HG02885 (cell line): ENCODE measurements around the gene LRTM1.

ENCODE experiments used
- ATAC-seq: cut with Tn5 transposase; IDR thresholded peaks from one replicate; pipeline ENCODE4 v1.9.1; 2021; ENCODE audit warnings: mild to moderate bottlenecking; ENCODE audit not compliant: unreplicated experiment, poor library complexity

The LRTM1 gene

DNA sequence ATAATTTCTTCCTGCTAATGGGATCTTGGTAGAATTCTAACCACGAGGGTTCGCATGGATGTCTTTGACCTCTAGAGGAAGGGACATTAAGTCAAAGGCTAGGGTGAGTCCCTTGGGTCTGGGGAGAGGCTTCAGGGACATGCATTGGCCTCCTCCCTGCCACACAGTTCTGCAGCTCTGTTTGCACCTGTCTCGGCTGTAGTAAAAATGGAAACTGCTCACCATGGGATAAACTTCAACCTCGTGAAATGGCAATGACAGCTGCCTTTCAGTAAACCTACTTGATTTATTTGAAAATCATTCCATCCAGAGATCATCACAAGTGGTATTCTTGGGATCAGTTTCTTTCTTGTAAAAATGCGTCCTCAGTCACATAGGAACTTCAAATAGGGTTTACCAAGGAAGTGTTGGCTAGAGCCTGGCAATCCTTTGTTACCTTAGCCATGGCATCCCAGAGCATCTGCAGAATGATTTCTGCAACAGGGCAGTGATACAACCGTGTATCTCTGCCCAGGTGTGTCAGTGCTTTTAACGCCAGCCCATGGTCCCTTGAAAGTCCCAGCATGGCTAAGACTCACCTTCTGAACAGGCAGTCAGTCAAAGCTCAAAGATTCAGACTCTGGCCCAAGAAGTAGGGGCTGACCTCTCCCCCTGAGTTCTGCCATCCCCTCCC lies 14.0 kb upstream of the LRTM1 start:
- no peak for ATAC-seq

DNA sequence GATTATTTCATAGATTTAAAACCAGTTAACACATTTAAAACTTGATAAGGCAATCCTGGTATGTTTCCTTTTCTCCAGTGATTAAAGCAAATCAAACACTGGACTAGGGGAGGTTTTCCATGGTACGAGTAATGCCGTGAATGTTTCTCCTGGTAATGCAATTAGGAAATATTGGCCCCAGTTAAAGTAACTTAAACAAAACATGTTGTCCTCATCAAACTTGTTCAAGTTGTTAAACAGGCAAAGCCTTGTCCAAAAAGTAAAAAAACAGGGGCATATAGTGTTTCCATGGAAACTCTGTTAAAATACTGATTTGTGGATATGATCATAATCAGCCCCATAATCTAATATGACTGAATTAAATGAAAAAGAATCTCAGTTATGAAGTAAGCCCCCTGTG lies 13.1 kb upstream of the LRTM1 start:
- ATAC-seq, result no peak

DNA sequence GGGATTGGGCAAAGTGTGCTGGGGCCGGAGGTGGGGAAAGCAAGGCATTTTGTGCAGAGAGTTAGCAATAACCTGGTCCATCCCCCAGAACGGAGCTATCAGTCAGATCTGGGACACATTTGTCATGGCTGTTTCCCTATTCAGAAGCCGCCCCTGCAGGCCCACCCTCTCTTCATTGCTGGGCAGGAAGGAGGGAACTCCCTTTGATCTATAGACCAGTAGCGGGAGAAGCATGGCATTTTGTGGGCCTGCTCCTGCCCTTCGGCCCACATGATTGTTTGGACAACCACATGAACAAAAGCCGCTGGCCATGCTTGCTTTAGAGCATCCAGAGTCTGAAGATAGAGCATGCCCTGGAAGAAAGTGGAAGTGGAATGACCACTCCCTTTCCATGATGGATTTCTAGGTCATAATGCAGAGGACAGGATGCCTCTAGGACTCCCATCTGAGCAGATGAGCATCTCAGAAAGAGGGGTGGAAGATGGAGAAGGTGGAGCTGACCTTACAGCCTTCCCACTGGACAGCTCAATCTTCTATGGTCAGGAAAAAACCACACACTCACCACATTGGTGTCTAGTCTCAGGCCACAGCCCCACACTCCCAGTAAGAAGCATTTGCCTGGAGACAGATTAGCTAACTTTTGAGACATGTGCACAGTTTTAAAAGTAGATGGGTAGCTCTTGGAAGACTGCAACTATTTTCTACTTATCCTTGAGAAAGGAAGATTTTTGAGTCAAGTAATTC lies 11.9 kb upstream of the LRTM1 start:
- ATAC-seq, result no peak

DNA sequence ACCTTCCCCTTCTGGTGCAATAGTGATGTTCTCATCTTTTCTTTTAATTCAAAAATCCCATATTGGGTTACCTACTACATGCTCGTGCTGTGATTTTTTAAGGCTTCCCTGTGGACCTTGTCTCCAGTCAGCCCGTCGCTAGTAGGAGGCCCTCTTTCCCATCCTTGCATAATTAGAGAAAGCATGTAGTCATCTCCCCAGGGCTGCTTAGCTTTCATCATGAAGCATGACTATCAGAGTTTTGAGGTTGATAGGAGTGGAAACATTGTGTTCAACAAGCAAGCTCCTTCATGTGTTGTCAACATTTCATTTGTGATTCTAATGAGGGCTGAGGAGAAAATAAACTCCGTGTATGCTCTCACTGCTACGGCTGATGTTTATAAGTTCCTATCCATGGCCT lies 8.7 kb upstream of the LRTM1 start:
- ATAC-seq, result no peak

DNA sequence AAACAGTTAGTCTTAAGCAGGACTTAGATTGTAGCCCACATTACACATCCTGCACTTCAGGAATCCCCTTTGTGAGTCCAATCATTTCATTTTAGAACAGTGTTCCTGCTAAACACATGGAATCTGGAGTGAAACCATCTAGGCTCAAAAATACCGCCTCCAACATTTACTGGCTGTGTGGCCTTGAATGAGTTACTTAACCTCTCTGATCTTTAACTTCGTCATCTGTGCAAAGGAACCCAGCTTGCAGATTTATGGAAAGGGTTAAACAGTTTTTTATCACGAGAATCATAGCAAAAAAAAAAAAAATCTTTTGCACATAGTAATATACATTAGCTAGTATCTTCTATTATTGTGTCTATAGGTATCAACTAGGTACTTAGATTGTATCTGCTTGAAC lies 8.0 kb upstream of the LRTM1 start:
- no peak for ATAC-seq

DNA sequence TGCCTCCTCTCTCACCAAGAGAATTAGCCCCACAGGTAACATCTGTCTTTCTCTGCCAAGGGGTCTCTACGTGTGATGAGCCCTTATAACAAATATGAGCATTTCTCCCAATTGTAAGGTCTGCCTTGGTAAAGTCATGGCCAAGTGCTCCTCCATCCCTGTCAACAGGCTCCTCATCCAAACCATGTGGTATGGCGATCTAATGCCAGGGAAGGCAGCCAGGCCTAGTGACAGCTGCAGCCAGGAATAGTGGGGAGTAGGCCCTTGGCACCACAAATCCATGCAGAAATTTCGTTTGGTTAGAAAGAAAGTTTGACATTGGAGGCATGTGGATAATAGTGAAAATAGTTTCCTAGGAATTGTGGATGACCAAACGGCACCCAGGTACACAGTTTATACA lies 4.7 kb upstream of the LRTM1 start:
- no peak for ATAC-seq

DNA sequence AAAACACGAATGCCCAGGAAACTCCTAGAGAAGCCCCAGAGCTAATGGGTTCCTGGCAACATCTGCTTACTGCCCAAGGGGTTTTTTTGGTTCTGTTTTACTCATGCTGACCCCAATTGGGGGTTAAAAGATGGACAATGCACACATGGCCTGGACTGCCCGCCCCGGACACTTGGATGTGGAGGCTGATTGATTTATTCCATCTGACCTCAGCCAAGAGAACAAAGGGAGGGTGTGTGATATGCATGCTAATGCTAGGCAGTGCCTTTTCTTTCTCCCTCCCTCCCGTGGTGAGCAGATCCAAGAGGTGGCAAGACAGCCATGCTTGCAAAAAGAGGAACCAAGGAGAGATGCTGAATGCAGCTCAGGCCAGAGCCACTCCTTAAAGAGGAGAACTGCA lies 3.3 kb upstream of the LRTM1 start:
- no peak for ATAC-seq

DNA sequence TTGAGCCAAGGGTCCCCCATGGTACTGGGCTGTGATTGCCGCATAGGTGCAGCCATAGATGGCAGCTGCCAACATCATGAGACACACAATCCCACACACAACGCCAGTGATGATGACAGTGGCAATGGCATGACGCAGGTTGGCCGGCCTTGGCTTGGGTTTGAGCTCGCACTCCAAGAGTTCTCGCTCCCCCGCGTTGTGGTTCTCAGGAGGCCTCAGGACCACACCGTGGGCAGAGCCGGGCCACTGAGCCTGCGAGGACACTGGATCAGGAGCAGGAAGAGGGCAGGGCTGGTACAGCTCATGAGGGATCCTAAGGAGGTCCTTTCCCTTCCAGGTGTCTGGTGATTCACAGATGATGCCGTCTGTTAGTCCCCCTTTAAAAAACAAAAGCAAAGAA lies 9.3 kb downstream of the LRTM1 start:
- ATAC-seq, result no peak

DNA sequence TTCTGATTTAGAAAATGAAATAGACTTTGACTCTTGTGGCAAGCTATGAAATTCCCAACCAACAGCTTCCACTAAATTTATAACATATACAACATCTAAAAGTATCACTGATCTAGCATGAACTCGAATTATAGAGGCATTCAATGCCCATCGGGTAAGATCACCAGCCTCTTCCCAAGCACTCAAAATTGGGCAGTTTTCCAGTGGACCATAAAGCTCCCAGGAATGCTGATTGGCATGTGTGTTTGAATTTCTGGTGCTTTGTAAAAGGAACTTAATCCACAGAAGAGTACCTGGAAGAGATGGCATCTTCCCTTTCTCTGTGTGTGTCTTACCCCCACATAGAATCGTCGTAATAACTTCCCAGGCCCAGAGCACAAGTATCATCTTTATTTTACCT lies 10.0 kb downstream of the LRTM1 start:
- no peak for ATAC-seq

DNA sequence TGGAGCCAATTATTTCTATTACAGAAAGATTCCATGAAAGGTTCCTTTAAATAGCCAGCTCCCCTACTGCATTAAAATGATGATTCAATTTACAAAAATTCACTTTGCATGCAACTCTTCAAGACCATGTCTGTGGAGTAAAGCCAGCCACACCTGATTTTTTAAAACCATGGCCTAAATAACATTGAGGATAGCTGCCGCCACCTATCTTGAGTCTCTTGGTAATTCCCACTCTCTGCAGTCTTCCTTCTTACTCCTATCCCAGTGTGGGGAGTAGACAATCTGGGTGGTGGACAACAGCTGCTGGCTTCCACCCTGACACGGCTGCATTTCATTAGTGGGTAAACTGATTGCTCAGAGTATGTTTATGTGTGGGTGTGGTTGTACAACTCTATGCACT lies 10.7 kb downstream of the LRTM1 start:
- no peak for ATAC-seq

DNA sequence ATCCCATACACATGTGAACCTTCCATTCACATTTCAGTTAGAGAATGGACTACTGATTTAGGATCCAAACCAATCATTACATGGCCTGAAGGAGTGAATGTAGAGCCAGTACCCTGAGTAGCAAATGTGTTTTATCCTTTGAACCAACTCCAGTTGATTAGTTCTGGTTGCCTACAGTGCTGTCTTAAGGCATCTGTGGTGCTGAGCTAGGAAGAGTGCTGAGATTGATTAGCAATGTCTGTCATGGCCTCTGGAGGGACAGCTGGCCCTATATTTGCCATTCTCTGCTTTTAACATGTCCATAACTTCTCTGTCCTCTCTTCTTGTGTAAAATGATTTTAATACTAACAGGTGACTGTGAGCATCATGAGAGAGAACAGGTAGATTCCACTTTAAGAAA lies 11.1 kb downstream of the LRTM1 start:
- no peak for ATAC-seq

DNA sequence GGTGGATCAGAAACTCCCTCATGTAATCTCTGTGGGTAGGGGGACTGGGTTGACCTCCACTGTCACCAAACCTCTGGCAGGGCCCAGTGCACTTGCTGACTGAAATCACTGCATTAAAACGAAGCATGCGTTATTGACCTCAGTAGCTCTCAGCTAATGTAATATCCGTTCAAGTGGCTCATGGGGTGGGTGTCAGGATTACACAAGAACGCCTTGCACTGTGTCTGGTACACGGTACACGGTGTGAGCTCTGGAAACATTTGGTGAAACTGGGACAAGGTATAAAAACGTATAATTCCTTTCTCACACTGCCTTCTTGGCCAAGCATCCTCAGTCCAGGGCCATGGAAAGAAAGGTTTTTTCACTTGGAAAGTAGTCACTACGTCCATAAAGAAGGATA lies 11.9 kb downstream of the LRTM1 start:
- ATAC-seq, result no peak

DNA sequence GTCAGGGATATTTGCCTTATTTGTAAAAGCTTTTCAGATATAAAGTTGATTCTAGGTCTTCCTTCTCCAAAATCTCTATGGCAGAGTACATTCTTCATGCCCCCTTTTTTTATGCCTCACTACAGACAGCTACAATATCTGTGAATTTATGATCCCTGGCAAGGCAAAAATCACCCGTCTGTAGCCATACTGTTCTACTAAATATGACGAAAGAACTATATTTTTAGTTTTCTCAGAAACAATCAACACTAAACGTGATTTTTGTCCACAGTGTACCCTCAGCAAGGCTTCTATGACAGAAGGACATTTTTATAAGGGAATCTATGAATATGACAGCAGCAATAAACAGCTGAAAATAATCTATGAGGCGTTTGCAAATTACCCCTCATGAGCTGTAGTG lies 12.7 kb downstream of the LRTM1 start:
- ATAC-seq, result no peak

DNA sequence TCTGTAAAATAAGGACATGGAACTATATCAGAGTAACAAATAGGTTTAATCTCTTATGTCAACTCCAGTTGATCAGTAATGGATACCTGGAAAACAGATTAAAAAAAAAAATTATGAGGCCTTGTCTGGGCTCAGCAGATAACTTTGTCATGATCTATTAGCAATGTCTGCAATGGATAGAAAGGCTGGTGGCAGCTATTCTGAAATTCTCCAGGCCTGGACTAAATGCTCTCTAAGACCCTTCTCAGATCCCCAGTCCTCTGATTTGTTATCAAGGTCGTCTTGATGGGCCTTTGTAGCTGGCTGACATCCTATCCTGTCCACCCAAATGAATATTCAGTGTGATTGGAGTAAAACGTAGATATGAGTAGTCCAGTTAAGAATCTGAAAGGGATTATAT lies 13.7 kb downstream of the LRTM1 start:
- no peak for ATAC-seq

DNA sequence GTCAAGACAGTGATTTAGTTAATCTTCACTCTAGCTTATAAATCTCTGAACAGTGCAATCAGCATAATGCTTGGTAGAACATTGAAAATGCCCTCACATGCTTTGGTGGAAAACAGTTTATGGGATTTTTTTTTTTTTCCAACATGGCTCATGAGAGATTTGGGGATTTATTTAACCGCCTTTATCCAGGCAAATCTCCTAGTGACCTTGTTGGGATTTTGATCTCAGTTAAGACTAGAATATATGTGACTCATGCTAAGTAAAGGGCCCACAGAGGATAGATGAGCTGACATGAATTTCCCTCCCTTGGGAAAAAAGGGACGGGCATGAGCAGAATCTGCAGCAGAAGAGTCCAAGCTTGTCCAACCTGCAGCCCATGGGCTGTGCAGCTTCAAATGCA lies 18.7 kb downstream of the LRTM1 start:
- ATAC-seq, result no peak

DNA sequence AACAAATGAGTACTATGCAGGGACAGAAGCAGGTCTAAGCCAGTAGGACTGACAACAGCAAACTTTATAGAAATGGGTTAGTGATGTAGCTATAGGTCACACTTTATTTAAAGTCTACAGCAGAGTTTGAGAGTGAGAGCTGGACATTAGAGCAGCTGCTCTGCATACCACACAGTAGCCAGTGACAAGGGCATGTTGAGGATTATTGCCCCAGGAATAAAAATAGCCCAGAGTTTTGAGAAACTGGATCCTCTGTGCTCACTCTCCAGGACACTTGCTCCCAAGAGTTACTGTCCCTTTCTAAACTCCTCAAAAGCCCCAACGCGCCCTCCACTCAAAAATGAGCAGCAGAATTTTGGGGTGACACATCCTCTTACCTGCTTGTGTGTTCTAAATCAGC lies 21.1 kb downstream of the LRTM1 start:
- ATAC-seq, result no peak

DNA sequence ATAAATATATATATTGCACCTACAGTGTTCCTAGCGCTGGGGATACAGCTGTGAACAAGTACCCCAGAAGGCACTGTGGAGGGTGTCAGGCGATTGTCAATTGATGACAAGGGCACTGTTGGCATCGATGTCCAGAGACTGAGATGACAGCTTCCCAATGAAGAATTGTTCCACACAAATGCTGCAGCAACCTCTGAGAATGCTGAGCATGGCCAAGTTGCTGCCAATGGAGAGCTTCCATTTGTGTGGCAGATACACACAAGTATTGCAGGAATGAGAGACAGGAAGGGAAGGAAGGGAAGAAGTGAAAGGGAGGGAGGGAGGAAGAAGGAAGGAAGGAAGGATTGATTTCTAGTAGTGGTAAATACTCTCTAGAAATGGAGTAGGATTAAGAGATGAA lies 21.9 kb downstream of the LRTM1 start:
- ATAC-seq, result no peak

DNA sequence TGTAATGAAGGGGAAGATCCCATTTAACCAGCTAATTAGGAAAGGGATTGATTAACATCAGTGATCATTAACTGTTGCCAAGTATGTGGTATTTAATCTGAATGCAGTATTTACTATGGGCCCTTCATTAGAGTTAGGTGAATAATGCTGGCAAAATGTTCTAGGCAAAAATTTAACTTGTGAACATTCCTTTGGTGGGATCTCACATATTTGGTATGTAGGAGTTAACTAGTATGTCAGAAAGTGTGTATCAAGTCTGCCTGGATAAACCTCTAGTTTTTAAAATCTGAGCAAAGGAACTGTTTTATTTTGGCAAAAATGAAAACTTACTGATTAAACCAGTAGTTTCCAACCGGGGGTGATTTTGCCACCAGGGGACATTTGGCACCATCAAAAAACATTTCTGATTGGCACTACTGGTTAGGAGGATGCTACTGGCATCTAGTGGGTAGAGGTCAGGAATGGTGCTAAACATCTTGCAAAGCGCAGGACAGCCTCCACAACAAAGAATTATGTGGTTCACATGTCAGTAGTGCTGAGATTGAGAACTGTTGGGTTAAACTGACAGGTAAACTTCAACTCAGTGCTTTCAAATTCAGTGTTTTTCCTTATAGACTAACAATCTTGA lies 22.5 kb downstream of the LRTM1 start:
- no peak for ATAC-seq

DNA sequence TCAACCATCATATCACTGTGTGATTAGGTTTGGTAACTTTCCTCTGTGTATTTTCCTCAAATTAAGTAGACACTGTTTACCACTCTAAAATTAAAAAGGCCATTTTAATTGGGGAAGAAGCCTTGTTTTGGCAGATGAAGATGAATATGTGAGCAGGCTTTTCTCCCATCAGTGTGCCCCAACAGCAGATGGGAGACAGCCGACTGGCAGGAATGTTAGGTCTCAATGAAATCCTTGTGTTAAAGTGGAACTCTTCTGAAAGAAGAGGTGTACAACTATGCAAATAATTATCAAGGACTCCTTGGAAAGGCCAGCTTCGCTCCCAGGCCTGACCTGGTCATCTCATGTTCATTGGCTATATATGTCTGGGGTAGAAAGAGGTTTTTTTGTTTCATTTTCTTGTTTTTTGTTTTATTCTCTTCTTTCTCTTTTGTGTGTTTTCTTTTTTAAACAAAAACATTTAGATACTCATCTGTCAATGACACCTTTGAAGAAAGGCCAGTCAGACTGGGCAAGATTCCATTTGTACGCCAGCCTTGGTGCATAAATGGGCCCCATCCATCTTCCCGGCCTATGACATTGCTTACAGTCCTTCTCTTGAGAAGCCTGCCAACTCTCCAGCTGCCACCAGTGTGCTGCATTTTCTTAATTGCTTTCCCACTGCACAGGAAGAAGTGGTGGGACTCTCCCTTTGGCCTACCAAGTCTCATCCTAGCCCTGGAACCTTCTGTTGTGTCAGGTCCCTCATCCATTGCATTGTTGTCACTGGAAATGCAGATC lies 25.8 kb downstream of the LRTM1 start:
- ATAC-seq, result no peak

DNA sequence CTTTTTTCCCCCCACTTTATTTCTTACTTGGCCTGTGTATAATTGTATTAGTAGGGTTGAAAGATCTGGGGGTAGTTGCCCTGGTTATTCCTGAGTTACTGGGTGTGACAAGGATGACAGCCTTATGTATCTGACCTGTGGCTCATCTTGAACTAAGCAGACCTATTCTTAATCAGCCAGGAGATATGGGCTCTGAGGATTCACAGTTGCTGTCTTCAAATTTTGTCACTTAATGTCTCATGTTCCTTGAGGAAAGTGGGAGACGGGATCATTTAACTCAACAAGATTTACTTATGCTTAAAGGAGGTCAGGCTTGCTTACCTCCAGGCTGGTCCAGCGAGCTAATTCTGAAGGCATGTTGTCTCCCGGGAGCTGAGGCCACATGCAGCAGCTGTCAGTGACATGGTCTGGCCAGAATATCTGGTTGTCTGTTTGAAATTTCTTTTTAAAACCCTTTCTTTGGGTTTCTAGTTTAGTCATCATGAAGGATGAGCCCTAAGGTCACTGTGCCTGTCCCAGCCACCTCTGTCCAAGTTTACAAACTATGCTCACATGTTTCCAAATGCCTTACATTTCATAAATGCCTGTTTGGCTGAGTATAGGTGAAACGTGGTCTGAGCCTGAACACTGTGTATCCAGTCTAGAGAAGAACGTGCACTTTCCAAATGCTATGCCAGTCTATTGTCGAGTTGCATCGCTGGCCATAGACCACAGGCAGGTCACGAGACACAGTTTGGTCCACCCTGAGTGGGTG lies 26.8 kb downstream of the LRTM1 start:
- no peak for ATAC-seq
